GM12892 (cell line): ENCODE data around the gene XPA.

Source experiments
- DNase-seq: peaks from one replicate; pipeline ENCODE4 v3.0.0; 2011; ENCODE audit not compliant: insufficient read length
- FAIRE-seq: peaks from 2 replicates; lab custom pipeline; 2011; peaks lifted over from hg19 to GRCh38; lab: Jason Lieb, UNC
- POLR2A ChIP-seq: IDR thresholded peaks from 2 replicates; pipeline ENCODE4 v1.6.1; 2011; ENCODE audit warnings: low read depth, low read length, control low read depth
- POLR2AphosphoS5 ChIP-seq: IDR thresholded peaks from 2 replicates; pipeline ENCODE4 v1.6.1; 2011; ENCODE audit warnings: low read depth, low read length, control low read depth
- TAF1 ChIP-seq: IDR thresholded peaks from 2 replicates; pipeline ENCODE4 v1.6.1; 2011; ENCODE audit warnings: low read depth, mild to moderate bottlenecking, control low read depth, low read length, borderline replicate concordance

XPA gene

DNA sequence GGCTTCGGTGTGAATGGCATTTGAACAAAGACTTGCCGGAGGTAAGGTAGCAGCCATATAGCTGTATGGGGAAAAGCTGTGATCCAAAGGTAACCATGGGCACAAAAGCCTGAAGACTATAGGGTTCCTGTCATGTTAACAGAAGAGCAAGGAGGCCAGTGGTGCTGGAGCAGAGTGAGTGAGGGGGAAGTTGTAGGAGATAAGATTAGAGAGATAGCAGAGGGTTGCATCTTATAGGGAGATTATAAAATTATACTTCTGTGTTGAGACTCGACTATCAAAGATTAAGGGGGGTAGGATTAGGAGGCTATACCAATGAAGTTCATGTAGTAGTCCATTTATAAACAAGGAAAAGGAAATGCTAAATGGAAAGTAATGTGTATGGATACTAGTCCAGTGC, 60.2 kb downstream of the XPA start:
- no peak for FAIRE-seq
- DNase-seq = no peak
- no peak for TF ChIP-seq POLR2A
- TF ChIP-seq TAF1 = no peak
- no peak for TF ChIP-seq POLR2AphosphoS5

DNA sequence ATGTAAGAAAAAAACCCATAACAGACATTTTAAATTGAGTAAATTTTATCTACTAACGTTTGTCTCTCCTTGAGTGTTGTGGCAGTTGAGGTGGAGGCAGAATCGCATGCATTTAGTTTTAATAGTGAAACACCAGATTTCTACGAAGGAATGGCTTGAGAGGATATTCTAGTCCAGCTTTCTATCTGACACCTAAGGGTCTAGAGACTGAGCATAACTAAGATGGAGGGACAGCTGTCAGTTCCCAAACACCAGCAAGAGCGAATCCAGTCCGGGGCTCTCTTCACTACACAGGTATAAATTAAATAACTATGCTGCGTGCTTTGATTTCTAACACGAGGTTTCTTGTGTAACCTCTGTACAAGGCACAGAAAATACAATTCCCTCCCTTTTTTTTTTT, 62.1 kb downstream of the XPA start:
- no peak for TF ChIP-seq POLR2AphosphoS5
- no peak for TF ChIP-seq POLR2A
- TF ChIP-seq TAF1 = no peak
- FAIRE-seq (no peak), DNase-seq (no peak)

DNA sequence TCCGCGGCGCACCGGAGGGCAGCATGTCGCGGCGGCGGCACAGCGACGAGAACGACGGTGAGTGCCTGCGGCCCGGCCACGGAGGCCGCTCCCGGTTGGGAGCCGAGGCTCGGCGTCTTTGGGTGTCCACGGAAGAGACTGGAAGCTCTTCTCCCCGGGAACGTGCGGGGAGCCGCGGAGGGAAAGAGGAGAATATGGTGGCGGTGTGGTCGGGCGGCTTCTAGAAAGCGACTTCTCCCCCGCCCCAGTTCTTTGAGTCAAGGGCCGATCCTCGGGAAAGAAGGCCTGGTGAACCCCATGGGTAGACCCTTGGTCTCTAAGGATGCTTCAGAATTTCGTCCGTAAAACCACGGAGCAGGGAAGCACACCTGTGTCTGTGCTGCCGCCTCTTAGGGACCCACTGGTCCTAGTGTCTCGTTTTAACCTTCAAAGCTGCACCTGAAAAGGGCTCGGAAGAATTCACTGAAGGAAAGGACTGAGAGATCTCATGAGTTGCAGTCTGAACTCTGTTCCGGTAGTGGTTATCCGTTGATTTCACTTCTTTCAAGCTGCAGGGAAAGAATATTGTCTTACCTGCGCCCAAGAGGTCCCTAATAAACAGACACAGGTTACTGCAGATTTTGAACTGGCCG, 63.2 kb downstream of the XPA start:
- DNase-seq (no peak), FAIRE-seq (peak; percentile 24)
- no peak for TF ChIP-seq POLR2A
- TF ChIP-seq POLR2AphosphoS5 = 0 out of 2 replicates have a peak, but pooled peaks have one; percentile 84
- TF ChIP-seq TAF1 = no peak

DNA sequence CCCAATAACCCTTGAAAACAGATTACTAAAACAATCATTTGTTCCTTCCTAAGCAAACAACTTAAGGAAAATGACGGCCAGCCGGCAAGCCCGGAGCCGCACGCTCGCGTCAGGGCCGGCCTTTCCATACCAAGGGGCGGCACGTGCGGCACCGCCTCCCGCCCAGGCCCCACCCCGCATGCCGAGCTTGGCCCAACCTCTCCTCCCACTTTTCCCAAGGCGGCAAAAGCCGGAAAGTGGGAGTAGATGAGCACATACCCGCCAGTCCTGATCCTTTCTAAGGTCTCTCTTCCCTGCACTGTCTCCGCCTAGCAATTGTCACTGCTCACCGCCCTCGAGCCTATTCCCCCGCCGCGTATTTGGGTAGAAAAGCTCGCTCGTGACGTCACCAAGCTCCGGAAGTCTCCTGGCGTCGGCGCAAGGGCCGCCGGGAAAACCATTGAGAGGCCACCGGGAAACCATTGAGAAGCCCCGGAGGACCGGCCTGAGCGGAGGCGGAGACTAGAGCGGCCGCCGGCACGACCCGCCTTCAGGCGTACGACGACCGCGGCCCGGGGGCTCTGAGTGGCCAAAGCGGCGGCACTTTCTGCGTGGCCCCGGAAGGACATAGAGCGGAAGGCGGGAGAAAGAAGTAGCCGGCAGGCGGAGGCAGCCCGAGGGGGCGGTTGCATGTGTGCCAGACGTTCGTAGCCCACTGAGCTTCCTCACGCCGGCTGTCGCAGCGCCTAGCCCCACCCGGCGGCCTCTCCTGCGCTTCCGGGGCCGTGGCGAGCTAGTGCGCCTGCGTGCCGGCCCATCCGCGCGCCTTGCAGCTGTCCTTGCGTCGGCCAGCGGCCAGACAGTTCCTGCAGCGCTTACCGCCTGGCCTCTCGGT, 63.9 kb downstream of the XPA start, which contains the start of the genes NCBP1 and TSTD2:
NCBP1 (plus strand) TSS at position 837 of the 874 bp plus-strand sequence. CDS start 61 bp downstream, outside the sequence.
TSTD2 (minus strand) TSS at position 384 of the 874 bp plus-strand sequence. CDS start 5,806 bp downstream, outside the sequence.
- peak; percentile 97 for FAIRE-seq
- TF ChIP-seq TAF1 (peak; percentile 83), POLR2AphosphoS5 (no peak; the same call in 1 of the 2 replicates), POLR2A (peak; percentile 89)
- peak; percentile 83 for DNase-seq

DNA sequence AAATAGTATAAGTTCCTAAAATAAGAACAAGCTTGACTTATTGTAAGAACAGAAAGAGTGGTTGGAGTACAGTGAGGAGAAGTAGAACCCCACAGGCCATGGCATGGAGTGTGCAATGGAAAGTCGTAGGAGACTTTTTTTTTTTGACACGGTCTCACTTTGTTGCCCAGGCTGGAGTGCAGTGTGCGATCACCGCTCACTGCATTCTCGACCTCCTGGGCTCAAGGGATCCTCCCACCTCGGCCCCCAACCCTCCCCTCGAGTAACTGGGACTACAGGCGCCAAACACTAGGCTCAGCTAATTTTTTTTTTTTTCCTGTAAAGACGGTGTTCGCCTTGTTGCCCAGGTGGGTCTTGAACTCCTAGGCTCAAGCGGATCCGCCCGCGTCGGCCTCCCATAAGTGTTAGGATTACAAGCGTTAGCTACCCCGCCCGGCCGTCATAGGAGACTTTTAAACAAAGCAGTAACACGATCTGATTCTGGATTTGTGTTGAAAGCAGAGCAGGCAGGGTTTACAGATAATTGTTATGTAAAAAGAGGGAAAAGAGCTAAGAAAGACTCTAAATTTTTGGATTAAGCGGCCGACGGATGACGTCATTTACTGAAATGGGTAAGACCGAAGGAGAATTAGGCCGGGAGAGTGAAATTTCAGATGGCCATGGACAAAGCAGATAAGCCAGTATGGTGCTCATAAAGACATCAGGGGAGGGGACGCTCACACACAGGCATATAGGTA, 64.7 kb downstream of the XPA start:
- DNase-seq (no peak), FAIRE-seq (peak; percentile 44)
- TF ChIP-seq TAF1 (no peak), POLR2A (no peak)

DNA sequence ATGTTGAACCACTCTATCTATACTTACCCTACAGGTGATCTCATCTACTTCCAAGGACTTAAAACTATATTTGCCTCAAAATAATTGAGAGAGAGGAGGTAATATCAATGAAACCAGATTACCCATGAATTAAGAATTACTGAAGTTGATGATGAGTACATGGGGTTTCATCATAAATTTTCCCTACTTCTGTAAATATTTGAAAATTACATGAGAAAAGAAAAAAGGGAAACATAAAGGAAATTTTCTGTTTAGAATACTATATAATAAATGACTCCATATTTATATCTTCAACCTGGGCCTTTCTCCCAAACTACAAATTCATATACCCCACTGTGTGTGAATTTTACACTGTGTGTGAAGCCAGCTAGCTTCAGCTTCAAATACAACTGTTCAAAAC, 66.5 kb downstream of the XPA start:
- FAIRE-seq (no peak), DNase-seq (no peak)
- TF ChIP-seq TAF1 = no peak
- TF ChIP-seq POLR2AphosphoS5 = no peak
- no peak for TF ChIP-seq POLR2A

DNA sequence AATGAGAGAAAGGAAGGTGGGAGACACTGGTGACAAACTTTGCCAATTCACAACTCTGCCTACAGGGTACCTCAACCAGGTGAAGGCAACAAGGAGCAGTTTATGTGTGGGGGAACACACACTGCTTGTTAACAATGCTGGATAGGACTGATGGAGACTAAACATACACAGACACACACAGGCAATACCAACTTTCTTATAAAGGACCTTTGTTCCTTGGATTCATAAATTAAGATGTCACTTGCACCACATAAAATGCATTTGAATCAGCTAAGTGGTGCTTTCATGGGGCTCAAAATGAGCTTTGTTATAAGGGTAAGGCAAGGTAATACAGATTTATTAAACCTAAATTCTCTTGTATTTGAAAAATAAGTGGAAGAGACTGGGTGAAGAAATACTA, 68.0 kb downstream of the XPA start:
- no peak for DNase-seq
- no peak for FAIRE-seq
- TF ChIP-seq POLR2A = no peak
- TF ChIP-seq POLR2AphosphoS5 = no peak
- no peak for TF ChIP-seq TAF1

DNA sequence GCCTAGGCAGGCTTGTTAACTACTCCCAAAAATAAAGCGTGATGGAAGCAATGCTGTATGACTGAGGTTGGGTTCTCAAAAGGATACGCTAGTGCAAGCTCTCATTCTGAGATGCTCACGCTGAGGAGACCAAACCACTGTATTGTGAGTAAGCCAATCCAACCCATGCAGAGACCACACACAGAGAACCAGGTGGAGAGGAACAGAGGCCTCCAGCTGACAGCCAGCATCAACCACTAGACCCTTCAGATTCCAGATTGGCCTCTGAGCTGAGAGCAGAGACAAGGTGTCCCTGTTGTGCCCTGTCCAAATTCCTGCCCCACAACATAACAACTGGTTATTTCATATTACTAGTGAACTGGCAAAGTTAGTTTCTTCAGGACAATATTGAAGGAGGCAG, 68.5 kb downstream of the XPA start:
- TF ChIP-seq TAF1 (no peak), POLR2A (no peak), POLR2AphosphoS5 (no peak)
- DNase-seq (no peak), FAIRE-seq (no peak)

DNA sequence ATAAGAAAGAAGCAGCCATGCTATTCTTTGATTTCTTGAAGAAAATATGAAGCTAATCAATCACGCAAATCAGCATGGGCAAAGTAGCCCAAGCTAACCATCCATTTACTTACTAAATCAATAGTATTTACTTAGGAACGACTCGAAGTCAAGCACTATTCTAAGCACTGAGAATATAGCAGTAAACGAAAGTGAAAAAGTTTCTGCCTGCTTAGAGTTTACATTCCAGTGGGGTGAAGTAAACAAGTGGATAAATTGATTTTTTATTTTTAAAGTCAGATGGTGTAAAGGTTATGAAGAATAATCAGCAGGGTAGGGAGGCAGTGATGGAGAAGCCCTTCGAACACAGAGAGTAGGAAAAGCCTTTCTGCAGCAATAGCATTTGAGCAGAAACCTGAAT, 69.5 kb downstream of the XPA start:
- TF ChIP-seq POLR2A (no peak), POLR2AphosphoS5 (no peak), TAF1 (no peak)
- DNase-seq = no peak
- no peak for FAIRE-seq

DNA sequence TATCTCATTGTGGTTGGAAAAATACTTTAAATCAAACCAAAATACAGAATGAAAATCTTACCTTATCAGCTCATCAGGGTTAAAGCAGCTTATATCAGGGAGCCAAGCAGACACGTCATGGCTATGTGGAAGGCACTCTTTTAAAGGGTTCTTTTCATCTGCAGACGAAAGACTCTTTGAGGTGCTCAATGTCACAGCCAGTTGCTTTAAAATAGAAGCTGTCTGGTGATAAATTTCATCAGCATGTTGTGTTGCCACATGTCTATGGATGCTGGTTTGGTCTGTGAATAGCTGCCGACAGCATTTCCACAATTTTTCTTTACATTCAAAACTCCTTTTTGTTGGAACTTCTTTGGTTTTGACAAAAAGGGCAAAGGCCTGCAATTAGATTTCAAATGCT, 71.5 kb downstream of the XPA start:
- DNase-seq = no peak
- no peak for FAIRE-seq
- TF ChIP-seq POLR2A (no peak), TAF1 (no peak), POLR2AphosphoS5 (no peak)
